PFSK-1 (cell line): ENCODE measurements around the gene TENM3.

Experiments used
- POLR2AphosphoS5 ChIP-seq: IDR thresholded peaks from 2 replicates; pipeline ENCODE4 v1.6.1; 2012; ENCODE audit warnings: low read depth, mild to moderate bottlenecking, control low read depth, low read length, moderate library complexity
- TAF1 ChIP-seq: IDR thresholded peaks from 2 replicates; pipeline ENCODE4 v1.6.1; 2012; ENCODE audit warnings: low read length, control low read depth, borderline replicate concordance; ENCODE audit not compliant: insufficient read depth

- TF ChIP-seq POLR2AphosphoS5 (no peak), TAF1 (no peak)
Observed at GRCh38 chr4:182786991-182787390, 543.8 kb downstream of the TENM3 start.
